Prostate gland (tissue), 2 donors: ENCODE data around the gene MICALL1.

ENCODE experiments used
- CTCF ChIP-seq, 4 experiments: fragments of 200-600 bp in 2 of 4; fragments of 450-650 bp in 2 of 4; sonication (generic) in 2 of 4; IDR thresholded peaks; 1 replicate in 3 of 4; 2 replicates in 1 of 4; pipeline ENCODE4 v1.5.1; 2016 to 2019; ENCODE audit warnings: antibody characterized with exemption in 4 of 4, mild to moderate bottlenecking in 2 of 4, moderate library complexity in 2 of 4
- POLR2A ChIP-seq: fragments of 450-650 bp; IDR thresholded peaks from one replicate; pipeline ENCODE4 v1.6.1; 2016; ENCODE audit warnings: antibody characterized with exemption, mild to moderate bottlenecking

GRCh38 chr22:37925330-37925729 lies 19.2 kb downstream of the MICALL1 start:
- no peak for TF ChIP-seq POLR2A
- no peak for TF ChIP-seq CTCF (IDR thresholded peaks at IDR 0.05)
